NAMALWA (cell line): Measurements from ENCODE around the gene C16orf54.
"Not testable (repeated sequence)": the region's sequence is repeated elsewhere in the genome, so short reads cannot be mapped to it uniquely, and the experiment has no call there.

Experiments
- DNase-seq: peaks from one replicate; pipeline ENCODE4 v3.0.0-alpha.2; 2015; ENCODE audit warnings: low spot score

The C16orf54 gene

GRCh38 chr16:29740630-29741015 lies 5.2 kb downstream of the C16orf54 start:
- DNase-seq: not testable (repeated sequence)

- not testable (repeated sequence) for DNase-seq
These were observed 5.7 kb downstream of the C16orf54 start for GRCh38 chr16:29739927-29740629.

DNA sequence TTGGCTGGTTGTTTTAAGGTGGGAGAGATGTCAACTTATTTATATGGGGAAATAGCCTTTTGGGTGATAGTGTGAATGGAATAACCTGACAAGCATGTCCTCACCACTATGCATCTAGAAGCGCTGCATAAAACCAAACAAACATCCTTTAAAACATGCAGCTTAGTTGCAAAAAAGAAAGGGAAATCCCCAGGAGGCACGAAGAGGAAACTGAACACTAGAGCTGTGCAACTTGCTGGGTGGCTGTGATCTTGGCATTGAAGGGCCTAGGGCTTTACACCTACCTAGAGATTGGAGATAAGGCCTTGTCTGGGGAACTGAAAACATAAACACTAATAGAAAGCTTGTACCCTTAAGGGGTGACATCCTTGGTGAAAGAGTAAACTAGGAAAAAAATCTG lies 7.3 kb downstream of the C16orf54 start:
- peak; percentile 53 for DNase-seq

- DNase-seq: no peak
These were observed 8.1 kb downstream of the C16orf54 start for GRCh38 chr16:29737713-29738112.

- DNase-seq: no peak
These were observed 9.0 kb downstream of the C16orf54 start for GRCh38 chr16:29736764-29737163.

- no peak for DNase-seq
These were observed 9.7 kb downstream of the C16orf54 start for GRCh38 chr16:29736112-29736511.

- no peak for DNase-seq
These were observed 11.0 kb downstream of the C16orf54 start for GRCh38 chr16:29734786-29735185.

- not testable (repeated sequence) for DNase-seq
These were observed 13.8 kb downstream of the C16orf54 start for GRCh38 chr16:29731768-29732601.

DNA sequence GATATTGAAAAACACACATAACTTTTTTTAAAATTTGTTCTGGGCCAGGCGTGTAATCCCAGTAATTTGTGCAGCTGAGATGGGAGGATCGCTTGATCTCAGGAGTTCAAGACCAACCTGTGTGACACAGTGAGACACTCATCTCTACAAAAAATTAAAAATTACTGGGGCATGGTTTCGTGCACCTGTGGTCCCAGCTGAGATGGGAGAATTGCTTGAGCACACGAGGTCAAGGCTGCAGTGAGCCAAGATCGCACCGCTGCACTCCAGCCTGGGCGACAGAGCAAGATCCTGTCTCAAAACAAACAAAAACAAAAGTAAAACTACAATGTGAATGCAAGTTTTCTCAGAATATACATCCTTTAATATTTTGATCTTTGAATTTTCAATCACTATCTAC lies 15.1 kb downstream of the C16orf54 start:
- peak; percentile 41 for DNase-seq

DNA sequence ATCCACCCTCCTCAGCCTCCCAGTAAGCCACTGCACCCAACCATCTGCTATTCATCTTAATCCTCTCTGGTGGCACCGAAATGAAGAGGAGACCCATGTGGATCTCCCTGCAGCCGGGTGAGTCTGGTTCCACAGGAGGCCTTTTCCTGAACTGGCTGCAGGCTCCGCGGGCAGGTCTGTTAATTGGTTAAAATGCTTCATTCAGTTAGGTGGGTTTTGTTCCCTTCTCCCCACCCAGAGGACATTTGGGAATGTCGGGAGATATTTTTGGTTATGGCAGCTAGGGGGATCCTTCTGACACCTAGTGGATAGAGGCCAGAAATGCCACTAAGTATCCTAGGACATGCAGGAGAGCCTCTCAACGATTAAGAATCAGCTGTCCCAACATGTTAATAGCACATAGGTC lies 16.7 kb downstream of the C16orf54 start:
- DNase-seq: no peak

DNA sequence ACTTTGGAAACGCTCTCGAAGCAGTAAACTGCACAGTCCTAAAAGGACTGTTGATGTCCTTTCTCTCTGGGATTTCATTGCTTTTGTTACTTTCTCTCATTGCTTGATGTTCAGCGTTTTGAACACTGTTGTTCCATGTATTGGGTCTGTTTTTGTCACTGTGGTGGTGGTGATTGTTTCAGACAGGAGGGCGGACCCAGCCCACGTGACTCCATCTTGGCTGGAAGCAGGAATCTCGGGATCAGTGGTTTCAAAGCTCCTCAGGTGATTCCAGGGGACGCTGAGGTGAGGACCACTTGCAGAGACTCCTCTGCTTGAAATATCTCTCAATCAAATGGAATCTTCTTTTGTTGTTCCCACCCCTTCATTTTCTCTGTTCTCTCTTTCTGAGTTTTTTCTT lies 18.3 kb downstream of the C16orf54 start:
- no peak for DNase-seq

- DNase-seq: no peak
These were observed 18.9 kb downstream of the C16orf54 start for GRCh38 chr16:29726845-29727377.

GRCh38 chr16:29721167-29721879 lies 24.5 kb downstream of the C16orf54 start:
- peak; percentile 70 for DNase-seq

DNA sequence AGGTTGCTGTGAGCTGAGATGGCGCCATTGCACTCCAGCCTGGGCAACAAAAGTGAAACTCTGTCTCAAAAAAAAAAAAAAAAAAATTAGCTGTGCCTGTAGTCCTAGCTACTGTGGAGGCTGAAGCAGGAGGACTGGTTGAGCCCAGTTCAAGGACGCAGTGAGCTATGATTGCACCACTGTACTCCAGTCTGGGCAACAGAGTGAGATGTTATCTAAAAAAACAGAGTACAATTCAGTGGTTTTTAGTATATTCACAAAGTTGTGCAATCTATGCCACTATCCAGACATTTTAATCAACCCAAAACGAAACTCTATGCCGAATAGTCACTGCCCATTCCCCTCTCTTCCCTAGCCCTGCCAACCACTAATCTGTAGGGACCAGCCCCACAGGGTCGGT lies 25.1 kb downstream of the C16orf54 start:
- DNase-seq: no peak

GRCh38 chr16:29719063-29719462 lies 26.7 kb downstream of the C16orf54 start:
- DNase-seq: peak; percentile 36

GRCh38 chr16:29717113-29717512 lies 28.7 kb downstream of the C16orf54 start:
- DNase-seq: no peak

DNA sequence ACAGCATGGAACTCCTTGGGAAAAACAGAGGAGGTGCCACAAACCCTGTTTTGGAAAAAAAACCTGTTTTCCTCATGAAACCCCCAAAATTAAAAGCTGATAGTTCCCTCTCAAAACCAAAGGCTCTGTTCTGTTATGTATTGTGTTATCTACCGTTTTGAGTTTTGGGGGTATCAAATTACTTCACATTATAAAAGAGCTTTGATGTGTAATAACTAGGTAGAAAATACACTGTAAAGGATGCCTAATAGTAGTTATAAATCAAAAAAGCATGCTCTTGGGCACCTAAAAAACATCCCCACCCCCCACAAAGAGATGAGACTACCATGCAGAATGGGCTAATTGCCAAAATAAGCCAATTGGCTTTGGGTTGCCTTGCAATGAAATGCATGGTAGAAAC lies 30.8 kb downstream of the C16orf54 start:
- DNase-seq: no peak

DNA sequence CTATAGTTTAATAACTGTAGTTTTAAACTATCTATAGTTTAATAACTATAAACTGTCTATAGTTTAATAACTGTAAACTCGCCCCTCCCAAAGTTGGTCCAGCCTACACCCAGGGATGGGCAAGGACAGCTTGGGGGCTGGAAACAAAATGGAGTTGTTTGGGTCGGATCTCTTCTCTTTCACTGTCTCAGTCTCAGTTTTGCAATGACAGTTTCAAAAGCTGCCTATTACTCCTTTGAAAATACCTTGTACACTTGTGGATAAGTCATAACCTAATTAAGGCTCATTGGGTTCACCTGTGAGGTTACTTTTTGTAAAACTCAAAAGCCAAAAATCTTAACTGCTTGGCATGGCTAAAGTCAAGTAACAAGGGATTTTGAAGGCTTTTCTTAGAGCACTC lies 31.4 kb downstream of the C16orf54 start:
- DNase-seq: no peak

- DNase-seq: no peak
These were observed 33.0 kb downstream of the C16orf54 start for GRCh38 chr16:29712809-29713208.

- DNase-seq: peak; percentile 92
These were observed 35.3 kb downstream of the C16orf54 start for GRCh38 chr16:29710227-29711219.

DNA sequence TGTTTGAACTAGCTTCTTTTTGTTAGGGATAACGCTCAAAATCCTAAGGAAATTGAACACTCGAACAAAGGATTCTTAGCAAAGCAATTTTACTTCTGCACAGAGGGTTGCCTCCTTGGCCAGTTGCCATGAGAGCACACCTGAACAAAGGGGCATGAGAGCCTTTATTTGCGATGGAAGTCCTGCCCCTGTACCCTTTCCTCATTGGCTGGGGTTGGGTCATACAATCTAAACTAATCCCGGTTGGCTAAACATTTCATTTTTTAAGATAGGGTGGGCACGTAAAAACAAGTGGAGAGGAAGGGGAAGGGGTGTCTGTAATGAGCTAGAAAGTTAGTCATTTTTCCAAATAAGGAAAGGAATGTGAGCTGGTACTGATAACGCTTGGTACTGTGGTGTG lies 36.1 kb downstream of the C16orf54 start:
- DNase-seq: peak; percentile 51
